ENCODE data around the gene OTX2. TPM values are rescaled to one million over a fixed set of nuclear protein-coding genes. Genes with fewer than 3 reads are reported as not detected.

The OTX2 gene
- total RNA-seq, 1 donor from 2014 or later, result not detected

- no peak for ATAC-seq (ENCODE audit: low read depth)
- intact Hi-C loops (cut with micrococcal nuclease), result no loop called here
- Mint-ChIP-seq H3K9me3 (peaks cover 2% of the 10 kb centered on the region), H3K4me3 (no peak overlapping the region), H3K4me1 (no peaks in the 10 kb centered on the region), H3K27me3 (peaks cover 66% of the 10 kb centered on the region), H3K36me3 (ENCODE audit: low read depth) (peaks cover 2% of the 10 kb centered on the region), H3K27ac (no peak overlapping the region)
- no peak for TF ChIP-seq CTCF (IDR thresholded peaks at IDR 0.05)
- ChIA-PET POLR2A (no interaction called here), CTCF (no interaction called here)
- DNase-seq, result no peak
Observed at GRCh38 chr14:56811593-56812363, 1.5 kb upstream of the OTX2 start.

- TF ChIP-seq CTCF (IDR thresholded peaks at IDR 0.05), result no peak
- Mint-ChIP-seq H3K27me3 (peaks cover 72% of the 10 kb centered on the region), H3K4me1 (no peaks in the 10 kb centered on the region), H3K9me3 (peaks cover 2% of the 10 kb centered on the region), H3K4me3 (no peak overlapping the region), H3K27ac (no peak overlapping the region), H3K36me3 (ENCODE audit: low read depth) (peaks cover 2% of the 10 kb centered on the region)
- ATAC-seq (ENCODE audit: low read depth) (no peak), DNase-seq (no peak)
- CTCF ChIA-PET, result no interaction called here
- POLR2A ChIA-PET, result no interaction called here
- intact Hi-C loops (cut with micrococcal nuclease), result no loop called here
Observed at GRCh38 chr14:56810836-56811592, 735 bp upstream of the OTX2 start.

- Mint-ChIP-seq H3K36me3 (ENCODE audit: low read depth) (peaks cover 2% of the 10 kb centered on the region), H3K4me1 (no peaks in the 10 kb centered on the region), H3K4me3 (no peak overlapping the region), H3K27ac (peak overlapping the region; percentile 6), H3K27me3 (peaks cover 75% of the 10 kb centered on the region), H3K9me3 (peaks cover 2% of the 10 kb centered on the region)
- ATAC-seq (ENCODE audit: low read depth) (no peak), DNase-seq (no peak)
- intact Hi-C loops (cut with micrococcal nuclease), result no loop called here
- TF ChIP-seq CTCF (IDR thresholded peaks at IDR 0.05), result no peak
- POLR2A ChIA-PET, result no interaction called here
- CTCF ChIA-PET, result no interaction called here
Observed at GRCh38 chr14:56809270-56810146, 771 bp downstream of the OTX2 start.

- H3K4me1 Mint-ChIP-seq, result no peaks in the 10 kb centered on the region
Observed at GRCh38 chr14:56808383-56809269, 1.7 kb downstream of the OTX2 start.

More at GRCh38 chr14:56808383-56809269, 1.7 kb downstream of the OTX2 start:
- Mint-ChIP-seq H3K9me3 (peaks cover 2% of the 10 kb centered on the region), H3K4me3 (no peak overlapping the region), H3K27me3 (peaks cover 77% of the 10 kb centered on the region), H3K36me3 (ENCODE audit: low read depth) (peaks cover 2% of the 10 kb centered on the region), H3K27ac (no peak overlapping the region)
- DNase-seq (no peak), ATAC-seq (ENCODE audit: low read depth) (no peak)
- CTCF ChIA-PET, result no interaction called here
- POLR2A ChIA-PET, result no interaction called here
- no peak for TF ChIP-seq CTCF (IDR thresholded peaks at IDR 0.05)
- intact Hi-C loops (cut with micrococcal nuclease), result no loop called here

Data from activated B cell treated with CpG ODN at 0.5 μM for 24 hours (primary cell).